ENCODE measurements around the gene ZNF556. TPM values are rescaled to one million over a fixed set of nuclear protein-coding genes. Genes with fewer than 3 reads are reported as not detected.

ZNF556 gene
- total RNA-seq, 1 donor from 2014 or later: 0.09 TPM

GRCh38 chr19:2848616-2849015 is 18.5 kb upstream of the ZNF556 start:
- TF ChIP-seq, protein P1, sequence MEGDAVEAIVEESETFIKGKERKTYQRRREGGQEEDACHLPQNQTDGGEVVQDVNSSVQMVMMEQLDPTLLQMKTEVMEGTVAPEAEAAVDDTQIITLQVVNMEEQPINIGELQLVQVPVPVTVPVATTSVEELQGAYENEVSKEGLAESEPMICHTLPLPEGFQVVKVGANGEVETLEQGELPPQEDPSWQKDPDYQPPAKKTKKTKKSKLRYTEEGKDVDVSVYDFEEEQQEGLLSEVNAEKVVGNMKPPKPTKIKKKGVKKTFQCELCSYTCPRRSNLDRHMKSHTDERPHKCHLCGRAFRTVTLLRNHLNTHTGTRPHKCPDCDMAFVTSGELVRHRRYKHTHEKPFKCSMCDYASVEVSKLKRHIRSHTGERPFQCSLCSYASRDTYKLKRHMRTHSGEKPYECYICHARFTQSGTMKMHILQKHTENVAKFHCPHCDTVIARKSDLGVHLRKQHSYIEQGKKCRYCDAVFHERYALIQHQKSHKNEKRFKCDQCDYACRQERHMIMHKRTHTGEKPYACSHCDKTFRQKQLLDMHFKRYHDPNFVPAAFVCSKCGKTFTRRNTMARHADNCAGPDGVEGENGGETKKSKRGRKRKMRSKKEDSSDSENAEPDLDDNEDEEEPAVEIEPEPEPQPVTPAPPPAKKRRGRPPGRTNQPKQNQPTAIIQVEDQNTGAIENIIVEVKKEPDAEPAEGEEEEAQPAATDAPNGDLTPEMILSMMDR (IDR thresholded peaks at IDR 0.05; ENCODE audit: unreplicated experiment): no peak
- H3K4me1 Mint-ChIP-seq: no peaks in the 10 kb centered on the region
- no peak for DNase-seq (ENCODE audit: low spot score in 2 of 2, unreplicated experiment in 2 of 2)
- no peak overlapping the region for H3K4me3 Mint-ChIP-seq
- peaks cover 51% of the 10 kb centered on the region for H3K9me3 Mint-ChIP-seq
- no peaks in the 10 kb centered on the region for H3K27me3 Mint-ChIP-seq (ENCODE audit: low read depth)
- H3K27ac Mint-ChIP-seq: no peak overlapping the region
- peaks cover 68% of the 10 kb centered on the region for H3K36me3 Mint-ChIP-seq

DNA sequence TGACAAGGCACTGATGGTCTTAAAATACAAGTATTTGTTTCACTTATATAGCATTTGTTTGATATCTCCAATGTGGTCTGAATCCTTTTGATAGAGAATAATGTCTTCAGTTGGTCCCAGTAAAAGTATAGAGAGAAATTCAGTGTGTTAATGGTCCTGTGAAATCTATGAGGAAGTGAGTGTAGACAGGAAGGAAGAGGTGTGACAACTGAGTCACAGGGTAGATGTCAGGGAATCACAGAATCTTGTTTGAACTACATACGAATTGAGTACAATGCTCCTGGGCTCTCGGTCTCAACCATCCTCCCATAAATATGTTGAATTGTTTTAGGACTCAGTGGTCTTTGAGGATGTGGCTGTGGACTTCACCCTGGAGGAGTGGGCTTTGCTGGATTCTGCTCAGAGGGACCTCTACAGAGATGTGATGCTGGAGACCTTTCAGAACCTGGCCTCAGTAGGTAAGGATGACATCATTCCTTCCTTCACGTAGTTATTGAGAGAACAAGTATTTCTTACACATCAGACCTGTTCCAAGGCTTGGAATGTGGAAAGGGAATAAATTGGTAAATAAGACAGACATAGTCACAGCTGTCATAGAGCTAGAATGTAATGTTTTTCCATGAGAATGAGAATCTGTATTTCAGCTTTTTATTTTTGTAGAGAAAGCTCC is 16.7 kb upstream of the ZNF556 start:
- Mint-ChIP-seq H3K9me3 (peaks cover 61% of the 10 kb centered on the region), H3K36me3 (peaks cover 79% of the 10 kb centered on the region), H3K4me1 (no peaks in the 10 kb centered on the region)

GRCh38 chr19:2852598-2852997 is 14.5 kb upstream of the ZNF556 start:
- Mint-ChIP-seq H3K9me3 (peaks cover 61% of the 10 kb centered on the region), H3K36me3 (peaks cover 75% of the 10 kb centered on the region), H3K27me3 (ENCODE audit: low read depth) (no peaks in the 10 kb centered on the region), H3K4me1 (no peaks in the 10 kb centered on the region), H3K4me3 (no peak overlapping the region), H3K27ac (no peak overlapping the region)
- no peak for DNase-seq (ENCODE audit: low spot score in 2 of 2, unreplicated experiment in 2 of 2)
- TF ChIP-seq, protein P1 (IDR thresholded peaks at IDR 0.05; ENCODE audit: unreplicated experiment): no peak

More for the DNA sequence above, 16.7 kb upstream of the ZNF556 start:
- no peak overlapping the region for H3K27ac Mint-ChIP-seq
- no peak for DNase-seq (ENCODE audit: low spot score in 2 of 2, unreplicated experiment in 2 of 2)
- H3K4me3 Mint-ChIP-seq: no peak overlapping the region
- H3K27me3 Mint-ChIP-seq (ENCODE audit: low read depth): no peaks in the 10 kb centered on the region
- TF ChIP-seq, protein P1 (IDR thresholded peaks at IDR 0.05; ENCODE audit: unreplicated experiment): no peak

DNA sequence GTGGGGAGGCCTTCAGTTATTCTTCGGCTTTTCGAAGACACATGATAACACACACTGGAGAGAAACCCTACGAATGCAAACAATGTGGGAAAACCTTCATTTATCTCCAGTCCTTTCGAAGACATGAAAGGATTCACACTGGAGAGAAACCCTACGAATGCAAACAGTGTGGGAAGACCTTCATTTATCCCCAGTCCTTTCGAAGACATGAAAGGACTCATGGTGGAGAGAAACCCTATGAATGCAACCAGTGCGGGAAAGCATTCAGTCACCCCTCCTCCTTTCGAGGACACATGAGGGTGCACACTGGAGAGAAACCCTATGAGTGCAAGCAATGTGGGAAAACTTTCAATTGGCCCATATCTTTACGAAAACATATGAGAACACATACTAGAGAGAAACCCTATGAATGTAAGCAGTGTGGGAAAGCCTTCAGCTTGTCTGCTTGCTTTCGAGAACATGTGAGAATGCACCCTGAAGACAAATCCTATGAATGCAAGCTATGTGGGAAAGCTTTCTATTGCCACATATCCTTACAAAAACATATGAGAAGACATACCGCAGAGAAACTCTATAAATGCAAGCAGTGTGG is 14.0 kb upstream of the ZNF556 start:
- H3K4me3 Mint-ChIP-seq: no peak overlapping the region
- TF ChIP-seq, protein P1 (IDR thresholded peaks at IDR 0.05; ENCODE audit: unreplicated experiment): no peak
- no peak for DNase-seq (ENCODE audit: low spot score in 2 of 2, unreplicated experiment in 2 of 2)
- no peaks in the 10 kb centered on the region for H3K4me1 Mint-ChIP-seq
- H3K27me3 Mint-ChIP-seq (ENCODE audit: low read depth): no peaks in the 10 kb centered on the region
- H3K27ac Mint-ChIP-seq: no peak overlapping the region
- H3K9me3 Mint-ChIP-seq: peaks cover 61% of the 10 kb centered on the region
- H3K36me3 Mint-ChIP-seq: peaks cover 78% of the 10 kb centered on the region

DNA sequence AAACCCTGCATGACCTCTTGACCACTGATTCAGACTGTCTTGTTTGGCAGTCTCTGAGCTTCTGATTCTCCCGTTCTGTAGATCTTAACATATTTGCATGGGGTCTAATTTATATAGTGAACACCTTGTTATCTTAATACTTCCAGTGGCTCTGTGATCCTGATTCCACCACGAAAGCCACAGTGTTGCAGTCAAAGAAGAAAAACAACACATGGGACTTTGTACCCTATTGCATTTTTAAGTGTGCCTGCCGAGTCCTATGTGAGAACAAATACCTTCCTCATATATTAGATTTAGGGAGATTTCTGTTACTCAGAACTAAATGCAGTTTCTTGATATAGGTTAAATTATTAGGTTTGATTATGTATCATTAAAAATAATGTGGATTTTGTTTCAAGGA is 12.3 kb upstream of the ZNF556 start:
- no peaks in the 10 kb centered on the region for H3K27me3 Mint-ChIP-seq (ENCODE audit: low read depth)
- peaks cover 67% of the 10 kb centered on the region for H3K9me3 Mint-ChIP-seq
- TF ChIP-seq, protein P1 (IDR thresholded peaks at IDR 0.05; ENCODE audit: unreplicated experiment): no peak
- H3K4me1 Mint-ChIP-seq: no peaks in the 10 kb centered on the region
- H3K4me3 Mint-ChIP-seq: no peak overlapping the region
- DNase-seq (ENCODE audit: low spot score in 2 of 2, unreplicated experiment in 2 of 2): no peak
- no peak overlapping the region for H3K27ac Mint-ChIP-seq
- peaks cover 83% of the 10 kb centered on the region for H3K36me3 Mint-ChIP-seq

All from mesothelial cell of epicardium (in vitro differentiated cells).